Vagina (tissue), 2 donors: ENCODE data around the gene SEPTIN8. TPM values are rescaled to one million over a fixed set of nuclear protein-coding genes. Genes with fewer than 3 reads are reported as not detected.

Source experiments
- DNase-seq, 2 donors: peaks; one replicate each; pipeline ENCODE4 v3.0.0-alpha.2; 2017; ENCODE audit errors: extremely low spot score in 2 of 2
- H3K27ac ChIP-seq: fragments of 200-600 bp; sonication (generic); one replicate; pipeline ENCODE4 v1.5.1; 2019
- H3K27me3 ChIP-seq: fragments of 200-600 bp; sonication (generic); one replicate; pipeline ENCODE4 v1.5.1; 2019
- H3K36me3 ChIP-seq, 2 donors: fragments of 200-600 bp; sonication (generic); one replicate each; pipeline ENCODE4 v1.5.1; 2017 to 2019
- H3K4me1 ChIP-seq: fragments of 200-600 bp; sonication (generic); one replicate; pipeline ENCODE4 v1.5.1; 2019
- H3K4me3 ChIP-seq, 2 donors: fragments of 200-600 bp; sonication (generic); 1 replicate in 1 of 2; 2 replicates in 1 of 2; pipeline ENCODE4 v1.5.1; 2016 to 2019
- H3K9me3 ChIP-seq: fragments of 200-600 bp; sonication (generic); one replicate; pipeline ENCODE4 v1.5.1; 2019
- POLR2A ChIP-seq, 2 donors: fragments of 450-650 bp; IDR thresholded peaks; one replicate each; pipeline ENCODE4 v1.6.1; 2017; ENCODE audit warnings: antibody characterized with exemption in 2 of 2, mild to moderate bottlenecking in 2 of 2, moderate library complexity in 2 of 2
- POLR2AphosphoS5 ChIP-seq, 2 donors: sonication (generic); formaldehyde crosslinking; IDR thresholded peaks; one replicate each; pipeline ENCODE4 v1.9.0; 2017; ENCODE audit warnings: antibody characterized with exemption in 2 of 2, mild to moderate bottlenecking in 2 of 2, low read depth in 1 of 2; ENCODE audit not compliant: insufficient read depth in 1 of 2
- intact Hi-C: fragments of 100-400 bp; cut with DNase I; formaldehyde crosslinking; loops from one replicate; pipeline ENCODE4 v1.15.1; 2023
- total RNA-seq: library from RNA; depleted of rRNA; stranded (reverse); fragments of >200 nt; gene quantifications from one replicate; pipeline ENCODE4 v1.2.3, GENCODE V29; 2016
- TF ChIP-seq, protein P1 (sequence below), 3 experiments: fragments of 450-650 bp in 2 of 3; fragments of 200-600 bp in 1 of 3; sonication (generic) in 1 of 3; IDR thresholded peaks; one replicate each; pipeline ENCODE4 v1.5.1; 2017 to 2019; ENCODE audit warnings: antibody characterized with exemption in 3 of 3, mild to moderate bottlenecking in 2 of 3, moderate library complexity in 2 of 3

SEPTIN8 gene
- total RNA-seq, 1 donor from 2014 or later: 52.8 TPM

DNA sequence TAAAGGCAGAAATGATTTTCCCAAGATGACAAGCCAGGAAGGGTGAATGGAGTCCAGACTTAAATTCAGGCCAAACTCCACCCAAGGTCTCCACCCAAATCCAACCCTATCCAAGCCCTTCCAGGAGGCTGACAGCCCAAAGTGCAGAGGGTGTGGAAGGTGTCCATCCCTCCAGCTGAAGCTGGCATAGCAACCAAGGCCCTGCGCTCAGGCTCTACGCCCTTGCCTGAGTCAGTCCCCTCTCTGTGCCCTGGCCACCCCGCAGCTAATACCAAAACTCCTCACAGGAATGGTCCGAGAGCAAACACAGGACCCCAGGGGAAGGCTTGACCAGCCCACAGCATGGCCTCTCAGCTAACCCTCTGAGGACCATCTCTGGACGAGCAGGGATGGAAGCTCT, 2.1 kb downstream of the SEPTIN8 start:
- intact Hi-C loops: no loop called here
- Histone ChIP-seq H3K27me3 (no peaks in the 10 kb centered on the region), H3K36me3 (no peaks in the 10 kb centered on the region), H3K27ac (peak overlapping the region; percentile 9), H3K9me3 (no peaks in the 10 kb centered on the region), H3K4me1 (peaks cover 68% of the 10 kb centered on the region), H3K4me3 (no peak overlapping the region)
- no peak for DNase-seq
- no peak for TF ChIP-seq POLR2A (IDR thresholded peaks at IDR 0.05)
- TF ChIP-seq, protein P1, sequence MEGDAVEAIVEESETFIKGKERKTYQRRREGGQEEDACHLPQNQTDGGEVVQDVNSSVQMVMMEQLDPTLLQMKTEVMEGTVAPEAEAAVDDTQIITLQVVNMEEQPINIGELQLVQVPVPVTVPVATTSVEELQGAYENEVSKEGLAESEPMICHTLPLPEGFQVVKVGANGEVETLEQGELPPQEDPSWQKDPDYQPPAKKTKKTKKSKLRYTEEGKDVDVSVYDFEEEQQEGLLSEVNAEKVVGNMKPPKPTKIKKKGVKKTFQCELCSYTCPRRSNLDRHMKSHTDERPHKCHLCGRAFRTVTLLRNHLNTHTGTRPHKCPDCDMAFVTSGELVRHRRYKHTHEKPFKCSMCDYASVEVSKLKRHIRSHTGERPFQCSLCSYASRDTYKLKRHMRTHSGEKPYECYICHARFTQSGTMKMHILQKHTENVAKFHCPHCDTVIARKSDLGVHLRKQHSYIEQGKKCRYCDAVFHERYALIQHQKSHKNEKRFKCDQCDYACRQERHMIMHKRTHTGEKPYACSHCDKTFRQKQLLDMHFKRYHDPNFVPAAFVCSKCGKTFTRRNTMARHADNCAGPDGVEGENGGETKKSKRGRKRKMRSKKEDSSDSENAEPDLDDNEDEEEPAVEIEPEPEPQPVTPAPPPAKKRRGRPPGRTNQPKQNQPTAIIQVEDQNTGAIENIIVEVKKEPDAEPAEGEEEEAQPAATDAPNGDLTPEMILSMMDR (IDR thresholded peaks at IDR 0.05): no peak
- TF ChIP-seq POLR2AphosphoS5 (IDR thresholded peaks at IDR 0.05; ENCODE audit: insufficient read depth in 1 of 2, low read depth in 1 of 2): no peak

DNA sequence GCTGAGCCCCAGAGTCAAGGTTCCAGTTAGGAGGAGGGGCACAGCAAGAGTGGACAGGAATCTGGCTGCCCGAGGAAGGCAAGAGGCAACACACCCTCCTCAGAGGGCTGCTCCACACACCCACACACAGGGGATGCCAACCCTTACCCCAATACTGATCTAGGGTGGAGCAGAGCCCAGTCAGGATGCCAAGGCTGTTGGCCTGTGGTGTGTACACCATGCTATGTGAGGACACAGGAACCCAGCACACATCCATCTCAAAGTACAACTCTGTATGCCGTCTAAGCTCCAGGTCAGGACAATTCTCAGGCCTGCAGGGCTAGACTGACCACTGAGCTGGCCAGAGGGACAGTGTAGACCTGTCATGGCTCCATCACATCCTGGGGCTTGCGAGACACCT, 2.6 kb downstream of the SEPTIN8 start:
- no peak overlapping the region for H3K27ac ChIP-seq
- TF ChIP-seq POLR2A (IDR thresholded peaks at IDR 0.05): no peak
- TF ChIP-seq POLR2AphosphoS5 (IDR thresholded peaks at IDR 0.05; ENCODE audit: insufficient read depth in 1 of 2, low read depth in 1 of 2): no peak
- TF ChIP-seq, protein P1 (IDR thresholded peaks at IDR 0.05): no peak
- H3K9me3 ChIP-seq: no peaks in the 10 kb centered on the region
- no peak overlapping the region for H3K4me3 ChIP-seq
- no peaks in the 10 kb centered on the region for H3K27me3 ChIP-seq
- H3K4me1 ChIP-seq: peaks cover 71% of the 10 kb centered on the region
- H3K36me3 ChIP-seq: no peaks in the 10 kb centered on the region
- intact Hi-C loops: no loop called here
- no peak for DNase-seq

DNA sequence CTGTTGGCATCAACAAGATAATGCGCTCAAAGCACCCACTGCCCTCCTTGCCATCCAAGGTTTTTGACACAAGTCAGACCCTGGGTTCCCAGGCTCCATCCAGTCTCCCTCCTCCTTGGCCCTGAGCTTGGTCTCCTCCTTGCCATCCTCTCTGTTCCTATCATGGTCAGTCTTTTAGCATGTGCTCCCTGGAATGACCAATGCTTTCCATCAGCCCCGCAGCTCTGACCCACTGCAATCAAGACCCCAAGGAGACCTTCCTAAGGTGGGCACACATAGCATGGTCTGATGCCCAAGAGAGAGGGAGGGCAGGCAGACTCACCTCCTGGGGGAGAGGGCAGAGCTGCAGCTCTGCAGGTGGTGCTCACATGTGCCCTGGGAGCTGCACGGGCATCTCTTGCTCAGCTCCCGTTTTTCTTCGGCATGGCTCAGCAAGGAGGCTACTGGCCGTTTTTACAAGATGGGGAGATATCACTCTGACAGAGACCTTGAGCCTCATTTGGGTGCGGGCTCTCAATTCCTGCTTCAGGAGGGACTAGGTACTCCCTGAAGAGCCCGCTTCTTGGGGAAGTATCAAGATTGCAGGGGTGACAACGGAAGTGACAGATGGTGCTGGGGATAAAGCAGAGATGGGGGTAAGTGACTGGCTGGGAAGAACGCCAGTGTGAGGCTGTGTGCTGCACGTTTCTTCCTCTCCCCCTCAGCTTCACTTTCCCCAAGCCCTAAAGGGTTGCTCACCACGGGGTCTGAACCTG, 3.3 kb downstream of the SEPTIN8 start:
- no peak overlapping the region for H3K4me3 ChIP-seq
- peaks cover 77% of the 10 kb centered on the region for H3K4me1 ChIP-seq
- intact Hi-C loops: no loop called here
- no peak overlapping the region for H3K27ac ChIP-seq
- H3K27me3 ChIP-seq: no peaks in the 10 kb centered on the region
- TF ChIP-seq, protein P1 (IDR thresholded peaks at IDR 0.05): no peak
- TF ChIP-seq POLR2AphosphoS5 (IDR thresholded peaks at IDR 0.05; ENCODE audit: insufficient read depth in 1 of 2, low read depth in 1 of 2) (no peak), POLR2A (IDR thresholded peaks at IDR 0.05) (no peak)
- no peak for DNase-seq
- no peaks in the 10 kb centered on the region for H3K9me3 ChIP-seq
- H3K36me3 ChIP-seq: no peaks in the 10 kb centered on the region

DNA sequence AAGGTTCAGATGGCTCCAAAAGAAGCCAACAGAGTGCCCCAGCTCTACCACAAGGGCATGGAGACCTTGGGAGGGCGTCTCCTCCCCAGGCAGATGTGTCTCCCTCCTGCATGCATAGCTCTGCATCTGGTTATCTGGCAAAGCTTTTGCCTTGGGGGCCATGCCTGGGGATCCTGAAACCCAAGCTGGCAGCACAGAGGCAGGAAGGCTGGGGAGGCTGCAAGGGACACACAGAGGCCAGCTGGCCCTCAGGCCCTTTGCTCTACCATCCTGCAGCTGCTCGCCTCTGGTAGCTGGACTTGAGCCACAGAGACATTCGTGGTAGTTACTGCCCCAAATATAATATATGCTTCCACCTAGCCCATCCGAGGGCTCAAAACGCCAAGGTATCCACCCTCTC, 3.9 kb downstream of the SEPTIN8 start:
- Histone ChIP-seq H3K27ac (peak overlapping the region; percentile 32), H3K9me3 (no peaks in the 10 kb centered on the region), H3K4me1 (peaks cover 79% of the 10 kb centered on the region), H3K4me3 (no peak overlapping the region), H3K27me3 (no peaks in the 10 kb centered on the region), H3K36me3 (no peaks in the 10 kb centered on the region)
- no peak for DNase-seq
- intact Hi-C loops: no loop called here
- TF ChIP-seq POLR2A (IDR thresholded peaks at IDR 0.05): no peak
- TF ChIP-seq, protein P1 (IDR thresholded peaks at IDR 0.05): no peak
- no peak for TF ChIP-seq POLR2AphosphoS5 (IDR thresholded peaks at IDR 0.05; ENCODE audit: insufficient read depth in 1 of 2, low read depth in 1 of 2)

DNA sequence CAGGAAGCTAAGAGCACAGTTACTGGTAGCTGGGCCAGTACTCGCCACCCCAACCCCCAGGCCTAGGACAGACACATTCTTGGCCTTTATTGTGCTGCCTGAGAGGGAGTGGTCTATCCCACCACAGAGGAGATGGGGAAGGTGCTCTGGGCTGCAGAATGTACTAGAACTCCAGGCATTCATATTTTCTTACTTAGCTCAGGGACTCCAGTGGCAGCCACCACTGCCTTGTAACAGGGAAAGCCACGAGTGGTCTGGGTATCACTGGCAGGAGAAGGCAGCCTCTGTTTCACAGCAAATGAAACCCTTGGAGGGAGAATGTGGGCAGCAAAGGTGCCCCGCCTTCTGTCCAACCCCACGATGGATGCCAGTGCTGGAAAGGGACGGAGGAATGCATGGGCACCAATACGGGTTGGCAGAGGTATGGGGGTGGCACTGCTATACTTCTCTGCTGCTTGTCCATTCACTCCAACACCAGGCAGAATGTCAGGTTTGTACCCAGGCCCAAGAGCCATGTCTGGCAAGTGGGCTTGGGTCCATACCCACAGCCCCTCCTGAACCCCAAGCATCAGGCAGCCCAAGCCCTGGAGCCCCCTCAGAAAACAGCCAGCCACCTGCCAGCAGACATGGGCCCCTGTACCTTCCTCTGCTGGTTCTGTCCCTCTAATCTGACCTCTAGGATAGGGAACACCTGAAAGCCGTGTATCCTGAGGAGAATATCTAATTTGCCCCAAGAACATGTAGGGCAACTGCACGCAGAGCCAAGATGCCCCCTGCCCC, 4.6 kb downstream of the SEPTIN8 start:
- TF ChIP-seq POLR2AphosphoS5 (IDR thresholded peaks at IDR 0.05; ENCODE audit: insufficient read depth in 1 of 2, low read depth in 1 of 2): no peak
- TF ChIP-seq, protein P1 (IDR thresholded peaks at IDR 0.05): no peak
- TF ChIP-seq POLR2A (IDR thresholded peaks at IDR 0.05): no peak
- no peak overlapping the region for H3K4me3 ChIP-seq
- H3K27me3 ChIP-seq: no peaks in the 10 kb centered on the region
- peak overlapping the region; percentile 32 for H3K27ac ChIP-seq
- no peak for DNase-seq
- H3K36me3 ChIP-seq: no peaks in the 10 kb centered on the region
- intact Hi-C loops: no loop called here
- H3K4me1 ChIP-seq: peaks cover 79% of the 10 kb centered on the region
- H3K9me3 ChIP-seq: no peaks in the 10 kb centered on the region
